Measurements from ENCODE around the gene PARD3B. TPM values are rescaled to one million over a fixed set of nuclear protein-coding genes. Genes with fewer than 3 reads are reported as not detected.

Gene PARD3B
- total RNA-seq, 1 donor from 2014 or later, result 29.7 TPM

GRCh38 chr2:204901591-204901990 lies 356.3 kb downstream of the PARD3B start:
- no peak overlapping the region for H3K4me3 Mint-ChIP-seq (ENCODE audit: low read depth)
- peaks cover 37% of the 10 kb centered on the region for H3K4me1 Mint-ChIP-seq (ENCODE audit: low read depth)
- no peak overlapping the region for H3K27ac Mint-ChIP-seq

DNA sequence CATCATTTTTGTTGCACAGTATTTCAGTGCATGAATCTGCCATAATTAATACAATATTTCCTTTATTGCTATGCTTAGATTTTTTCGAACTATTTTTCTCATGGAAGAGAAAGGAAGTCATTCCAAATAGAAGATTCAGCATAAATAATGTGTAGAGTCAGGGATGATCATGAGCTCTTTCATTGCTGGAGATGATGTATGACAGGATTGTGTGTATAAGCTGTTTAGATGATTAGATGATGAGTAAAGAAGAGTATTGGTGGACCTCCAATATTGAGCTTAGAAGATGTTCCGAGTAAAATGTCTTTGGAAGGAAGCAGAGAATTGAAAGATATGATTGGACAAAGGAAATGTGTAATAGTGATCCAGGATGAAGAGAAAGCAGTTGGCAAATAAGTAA lies 364.5 kb downstream of the PARD3B start:
- Mint-ChIP-seq H3K4me3 (ENCODE audit: low read depth) (no peak overlapping the region), H3K36me3 (ENCODE audit: insufficient read depth) (no peaks in the 10 kb centered on the region), H3K4me1 (ENCODE audit: low read depth) (peaks cover 1% of the 10 kb centered on the region), H3K27me3 (no peaks in the 10 kb centered on the region), H3K27ac (no peak overlapping the region), H3K9me3 (ENCODE audit: low read depth) (peaks cover 4% of the 10 kb centered on the region)
- DNase-seq (ENCODE audit: low spot score, unreplicated experiment), result no peak
- TF ChIP-seq CTCF (IDR thresholded peaks at IDR 0.05; ENCODE audit: unreplicated experiment), result no peak

More at GRCh38 chr2:204901591-204901990, 356.3 kb downstream of the PARD3B start:
- H3K27me3 Mint-ChIP-seq, result no peaks in the 10 kb centered on the region
- no peak for TF ChIP-seq CTCF (IDR thresholded peaks at IDR 0.05; ENCODE audit: unreplicated experiment)
- peaks cover 14% of the 10 kb centered on the region for H3K9me3 Mint-ChIP-seq (ENCODE audit: low read depth)
- DNase-seq (ENCODE audit: low spot score, unreplicated experiment), result no peak
- H3K36me3 Mint-ChIP-seq (ENCODE audit: insufficient read depth), result peaks cover 9% of the 10 kb centered on the region

GRCh38 chr2:204913312-204913711 lies 368.0 kb downstream of the PARD3B start:
- Mint-ChIP-seq H3K27ac (no peak overlapping the region), H3K36me3 (ENCODE audit: insufficient read depth) (peaks cover 2% of the 10 kb centered on the region)
- no peak for TF ChIP-seq CTCF (IDR thresholded peaks at IDR 0.05; ENCODE audit: unreplicated experiment)

GRCh38 chr2:204913854-204914464 lies 368.7 kb downstream of the PARD3B start:
- Mint-ChIP-seq H3K36me3 (ENCODE audit: insufficient read depth) (peaks cover 2% of the 10 kb centered on the region), H3K27me3 (no peaks in the 10 kb centered on the region), H3K4me1 (ENCODE audit: low read depth) (peaks cover 3% of the 10 kb centered on the region), H3K27ac (no peak overlapping the region), H3K9me3 (ENCODE audit: low read depth) (peaks cover 4% of the 10 kb centered on the region), H3K4me3 (ENCODE audit: low read depth) (no peak overlapping the region)
- TF ChIP-seq CTCF (IDR thresholded peaks at IDR 0.05; ENCODE audit: unreplicated experiment), result no peak
- DNase-seq (ENCODE audit: low spot score, unreplicated experiment), result no peak

More at GRCh38 chr2:204913312-204913711, 368.0 kb downstream of the PARD3B start:
- Mint-ChIP-seq H3K4me3 (ENCODE audit: low read depth) (no peak overlapping the region), H3K4me1 (ENCODE audit: low read depth) (peaks cover 3% of the 10 kb centered on the region), H3K27me3 (no peaks in the 10 kb centered on the region), H3K9me3 (ENCODE audit: low read depth) (peaks cover 4% of the 10 kb centered on the region)
- no peak for DNase-seq (ENCODE audit: low spot score, unreplicated experiment)

DNA sequence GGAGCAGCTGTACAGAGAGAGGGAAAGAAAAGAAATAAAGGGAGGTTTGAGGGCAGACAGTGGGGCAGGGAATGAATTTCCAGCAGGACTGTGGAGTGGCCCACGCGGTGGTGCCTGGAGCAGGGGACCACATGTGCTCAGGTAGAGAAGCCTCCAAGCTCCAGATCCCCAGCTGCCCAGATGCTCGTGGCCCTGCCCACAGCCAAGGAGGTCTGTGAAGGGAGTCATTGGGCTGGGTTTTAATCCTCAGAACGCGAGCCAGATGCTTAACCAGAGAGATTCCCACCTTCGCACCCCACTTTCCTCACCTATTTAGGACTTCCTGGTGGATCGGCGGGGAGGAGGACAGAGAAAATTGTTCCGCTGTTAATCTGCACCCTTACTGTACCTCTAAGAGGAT lies 369.4 kb downstream of the PARD3B start:
- Mint-ChIP-seq H3K36me3 (ENCODE audit: insufficient read depth) (peaks cover 2% of the 10 kb centered on the region), H3K27ac (no peak overlapping the region), H3K4me3 (ENCODE audit: low read depth) (no peak overlapping the region), H3K9me3 (ENCODE audit: low read depth) (peaks cover 4% of the 10 kb centered on the region), H3K27me3 (no peaks in the 10 kb centered on the region), H3K4me1 (ENCODE audit: low read depth) (peaks cover 3% of the 10 kb centered on the region)
- no peak for DNase-seq (ENCODE audit: low spot score, unreplicated experiment)
- TF ChIP-seq CTCF (IDR thresholded peaks at IDR 0.05; ENCODE audit: unreplicated experiment), result no peak

Measured in progenitor cell of endocrine pancreas (in vitro differentiated cells).